ENCODE measurements around the gene TSPAN32. TPM values are rescaled to one million over a fixed set of nuclear protein-coding genes. Genes with fewer than 3 reads are reported as not detected.

Gene TSPAN32
- total and polyA plus RNA-seq, 2 donors (not counting 3 experiments of a cell fraction or from before 2014, with no cell fraction given) = not detected

- TF ChIP-seq MAX (IDR thresholded peaks at IDR 0.05; ENCODE audit: insufficient read depth, insufficient read length) = no peak
- TF ChIP-seq CTCF (IDR thresholded peaks at IDR 0.05; ENCODE audit: extremely low read depth in 1 of 2, insufficient read depth in 1 of 2, low read depth in 1 of 2, low read length in 2 of 2) = no peak
- no peak for TF ChIP-seq MYC (IDR thresholded peaks at IDR 0.05; ENCODE audit: low read depth, low read length)
- TF ChIP-seq EZH2 (IDR thresholded peaks at IDR 0.05; ENCODE audit: borderline replicate concordance, low read depth, low read length, severe bottlenecking) = no peak
- TF ChIP-seq POLR2A (IDR thresholded peaks at IDR 0.05; ENCODE audit: low read depth, low read length) = no peak
- no peak for TF ChIP-seq FOS (IDR thresholded peaks at IDR 0.05; ENCODE audit: borderline replicate concordance, insufficient read depth, low read length)
- no peak overlapping the region for H3K4me2 ChIP-seq (ENCODE audit: insufficient read depth, low read length)
- no peak for FAIRE-seq
- no peak for DNase-seq (ENCODE audit: low read depth, low spot score)
- no peak overlapping the region for H2AFZ ChIP-seq (ENCODE audit: low read depth, low read length)
- no peaks in the 10 kb centered on the region for H3K36me3 ChIP-seq (ENCODE audit: control insufficient read depth in 2 of 2, extremely low read depth in 1 of 2, insufficient read depth in 2 of 2, low read length in 2 of 2)
- dilution Hi-C loops (cut with MboI; ENCODE audit: extremely low pct_ligation_motif_present, low sequenced_read_pairs) = no loop called here
- H3K9ac ChIP-seq (replicated peaks; ENCODE audit: extremely low read depth, insufficient read depth, low read length) = no peak overlapping the region
- ChIA-PET CTCF (interaction anchor here (0.7 kb wide), 1 partner anchor 14 kb away, joined by 3 read pairs; no protein-coding TSS in a partner anchor), POLR2A (no interaction called here)
- no peaks in the 10 kb centered on the region for H3K9me3 ChIP-seq (replicated peaks; ENCODE audit: control insufficient read depth, insufficient read depth, low read length)
- H3K4me1 ChIP-seq (ENCODE audit: control insufficient read depth, extremely low read depth, insufficient read depth, low read length) = no peaks in the 10 kb centered on the region
- intact Hi-C loops (cut with micrococcal nuclease) = no loop called here
- no peak overlapping the region for H3K27ac ChIP-seq (ENCODE audit: insufficient read depth, low read depth, low read length)
- no peaks in the 10 kb centered on the region for H3K27me3 ChIP-seq (ENCODE audit: control insufficient read depth in 2 of 2, insufficient read depth in 2 of 2, low read length in 2 of 2)
- no peaks in the 10 kb centered on the region for H4K20me1 ChIP-seq (replicated peaks; ENCODE audit: control insufficient read depth, extremely low read depth, insufficient read depth, low read length)
- no peaks in the 10 kb centered on the region for H3K79me2 ChIP-seq (ENCODE audit: control insufficient read depth, insufficient read depth, low read length)
- BruUV-seq (replicated peaks) = no TSS peak
- H3K4me3 ChIP-seq (replicated peaks in 1 of 3; ENCODE audit: insufficient read depth in 1 of 3, low read depth in 1 of 3, low read length in 3 of 3) = no peak overlapping the region
- no peaks in the 10 kb centered on the region for H3K9me1 ChIP-seq (replicated peaks; ENCODE audit: control insufficient read depth, extremely low read depth, insufficient read depth, low read length)
Observed at GRCh38 chr11:2319791-2320472, 18.1 kb downstream of the TSPAN32 start.

All from endothelial cell of umbilical vein (primary cell).